HG02840 (cell line): ENCODE measurements around the gene CTSS.
"Not testable (repeated sequence)": the region's sequence is repeated elsewhere in the genome, so short reads cannot be mapped to it uniquely, and the experiment has no call there.

Experiments
- ATAC-seq: cut with Tn5 transposase; IDR thresholded peaks from one replicate; pipeline ENCODE4 v1.9.1; 2021; ENCODE audit warnings: mild to moderate bottlenecking, moderate library complexity, moderate number of reproducible peaks; ENCODE audit not compliant: unreplicated experiment, low FRiP score

CTSS gene

GRCh38 chr1:150775931-150776505, 10.4 kb upstream of the CTSS start:
- ATAC-seq = not testable (repeated sequence)

GRCh38 chr1:150775276-150775675, 9.7 kb upstream of the CTSS start:
- ATAC-seq = no peak

- ATAC-seq = no peak
These were observed 6.7 kb upstream of the CTSS start for GRCh38 chr1:150772326-150772725.

- ATAC-seq = not testable (repeated sequence)
These were observed 2.1 kb upstream of the CTSS start for GRCh38 chr1:150767704-150768103.

- not testable (repeated sequence) for ATAC-seq
These were observed 361 bp upstream of the CTSS start for GRCh38 chr1:150765977-150766301.

- no peak for ATAC-seq
These were observed 919 bp downstream of the CTSS start for GRCh38 chr1:150764617-150765101.

GRCh38 chr1:150763018-150763417, 2.6 kb downstream of the CTSS start:
- ATAC-seq = no peak

GRCh38 chr1:150762552-150762951, 3.0 kb downstream of the CTSS start:
- ATAC-seq = no peak

GRCh38 chr1:150761801-150762200, 3.8 kb downstream of the CTSS start:
- no peak for ATAC-seq

- no peak for ATAC-seq
These were observed 5.6 kb downstream of the CTSS start for GRCh38 chr1:150760013-150760412.

GRCh38 chr1:150753416-150753815, 12.2 kb downstream of the CTSS start:
- ATAC-seq = no peak

GRCh38 chr1:150751443-150751842, 14.1 kb downstream of the CTSS start:
- ATAC-seq = no peak

GRCh38 chr1:150749720-150750311, 15.8 kb downstream of the CTSS start:
- ATAC-seq = no peak

- no peak for ATAC-seq
These were observed 16.5 kb downstream of the CTSS start for GRCh38 chr1:150748878-150749719.

- ATAC-seq = no peak
These were observed 35.4 kb downstream of the CTSS start for GRCh38 chr1:150730130-150730721.

GRCh38 chr1:150724336-150724735, 41.2 kb downstream of the CTSS start:
- ATAC-seq = no peak

GRCh38 chr1:150720703-150721102, 44.9 kb downstream of the CTSS start, which contains the start of gene HORMAD1:
Gene HORMAD1, minus strand, starts transcription at chr1:150720895. Its CDS starts 1,390 bp downstream, at chr1:150719505.
- no peak for ATAC-seq

- no peak for ATAC-seq
These were observed 45.5 kb downstream of the CTSS start for GRCh38 chr1:150720098-150720497.

GRCh38 chr1:150718225-150718891, 47.2 kb downstream of the CTSS start:
- ATAC-seq = no peak

GRCh38 chr1:150709031-150709430, 56.5 kb downstream of the CTSS start:
- not testable (repeated sequence) for ATAC-seq

GRCh38 chr1:150708595-150708994, 57.0 kb downstream of the CTSS start:
- no peak for ATAC-seq
